H1 (cell line): ENCODE measurements around the gene EHD4. TPM values are rescaled to one million over a fixed set of nuclear protein-coding genes. Genes with fewer than 3 reads are reported as not detected.

ENCODE experiments used
- CBX8 ChIP-seq: fragments of 300-800, 300-1000 bp; sonication (generic); IDR thresholded peaks from 2 replicates; pipeline ENCODE4 v1.7.1; 2016; ENCODE audit warnings: low read depth, low read length, borderline replicate concordance
- GABPA ChIP-seq: IDR thresholded peaks from 2 replicates; pipeline ENCODE4 v1.6.1; 2011; ENCODE audit warnings: mild to moderate bottlenecking, low read length, moderate library complexity, borderline replicate concordance; ENCODE audit not compliant: insufficient read depth
- RFX5 ChIP-seq: IDR thresholded peaks from 2 replicates; pipeline ENCODE4 v1.6.1; 2011; ENCODE audit warnings: low read depth, low read length, improper control_type of control experiment, borderline replicate concordance
- polyA plus RNA-seq, 7 experiments: library from polyadenylated mRNA; depleted of rRNA in 3 of 7; stranded (reverse) in 5 of 7; unstranded in 2 of 7; fragments of >200 nt in 5 of 7; fragments of 200-250 nt in 2 of 7; gene quantifications; 1 replicate in 5 of 7; 2 replicates in 1 of 7; 4 replicates in 1 of 7; pipeline versions ENCODE4 v1.2.1 to v1.2.3, GENCODE V29; 2011 to 2013; ENCODE audit warnings: missing spikeins in 2 of 7, mixed read lengths in 2 of 7
- total RNA-seq: library from RNA; stranded (reverse); fragmentation: NEBNext Ultra II Directional; extraction: Animal tissue kit (Norgen Biotek cat#: 25700); gene quantifications from 2 replicates; pipeline ENCODE4 v1.2.1, GENCODE V29; 2021

EHD4 gene
- total and polyA plus RNA-seq, 2 of the 8 experiments (the other 6 are each of a cell fraction or from before 2014, with no cell fraction given): 17.5 to 24.5 TPM

DNA sequence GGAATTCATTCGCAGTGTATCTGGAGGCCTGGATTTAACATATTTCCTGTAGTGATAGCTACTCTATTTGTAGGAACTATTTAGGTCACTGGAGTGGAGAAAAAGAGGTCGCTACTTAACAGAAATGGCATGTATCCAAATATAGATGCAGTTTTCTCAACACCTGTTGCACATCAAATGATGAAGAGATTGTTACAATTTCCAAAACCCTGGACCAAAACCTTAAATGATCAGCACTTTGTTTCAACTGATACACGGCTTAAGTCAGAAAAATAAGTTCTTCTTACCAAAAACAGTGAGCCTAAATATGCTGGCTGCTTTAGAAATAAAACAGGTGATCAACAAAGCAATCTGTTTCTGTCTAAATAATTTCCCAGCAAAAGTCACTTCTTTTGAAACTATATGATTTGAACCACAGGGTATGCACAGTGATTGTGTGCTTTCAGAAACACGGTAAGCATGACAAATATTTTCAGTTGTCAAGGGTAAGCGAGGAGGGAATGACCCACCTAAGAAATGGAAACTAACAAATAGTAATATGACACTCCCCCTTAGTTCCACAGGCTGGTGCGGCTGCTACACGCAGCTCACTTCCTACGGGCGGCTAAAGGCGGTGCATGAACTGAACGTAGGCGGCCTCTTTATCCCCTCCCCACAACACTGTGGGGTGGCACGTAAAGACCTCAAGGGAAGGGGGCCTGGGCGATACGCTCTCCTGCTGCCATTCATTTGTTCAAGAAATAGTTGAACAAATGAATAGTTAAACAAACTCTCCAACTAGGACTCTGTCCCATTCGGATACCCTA lies 1.1 kb downstream of the EHD4 start (continued):
- TF ChIP-seq RFX5 (no peak), GABPA (no peak), CBX8 (no peak)
